Retinal pigment epithelial cell (primary cell): ENCODE measurements around the gene GUCY1A2.

Experiments
- DNase-seq: peaks from one replicate; pipeline ENCODE4 v3.0.0-alpha.2; 2010; ENCODE audit warnings: low read depth
- H3K4me3 ChIP-seq: 2 replicates; pipeline ENCODE4 v1.5.1; 2011; ENCODE audit warnings: mild to moderate bottlenecking, low read length, control low read depth, moderate library complexity
- CTCF ChIP-seq: conservative IDR thresholded peaks from 2 replicates; pipeline ENCODE4 v1.5.1; 2011; ENCODE audit warnings: low read depth, low read length, control low read depth, inconsistent platforms

The GUCY1A2 gene

GRCh38 chr11:106852779-106853178 is 165.5 kb downstream of the GUCY1A2 start:
- no peak for TF ChIP-seq CTCF
- no peak for DNase-seq

GRCh38 chr11:106848526-106848925 is 169.8 kb downstream of the GUCY1A2 start:
- H3K4me3 ChIP-seq, result no peak overlapping the region
- no peak for TF ChIP-seq CTCF
- no peak for DNase-seq

More at GRCh38 chr11:106852779-106853178, 165.5 kb downstream of the GUCY1A2 start:
- H3K4me3 ChIP-seq, result no peak overlapping the region

- H3K4me3 ChIP-seq, result no peak overlapping the region
- no peak for TF ChIP-seq CTCF
- no peak for DNase-seq
These were observed 176.1 kb downstream of the GUCY1A2 start for GRCh38 chr11:106842134-106842533.

GRCh38 chr11:106840947-106841346 is 177.3 kb downstream of the GUCY1A2 start:
- DNase-seq, result no peak
- no peak for TF ChIP-seq CTCF
- H3K4me3 ChIP-seq, result no peak overlapping the region

GRCh38 chr11:106840146-106840545 is 178.1 kb downstream of the GUCY1A2 start:
- no peak overlapping the region for H3K4me3 ChIP-seq
- TF ChIP-seq CTCF, result no peak
- DNase-seq, result no peak

GRCh38 chr11:106834567-106834966 is 183.7 kb downstream of the GUCY1A2 start:
- no peak for DNase-seq
- no peak overlapping the region for H3K4me3 ChIP-seq
- no peak for TF ChIP-seq CTCF

GRCh38 chr11:106828976-106829375 is 189.3 kb downstream of the GUCY1A2 start:
- DNase-seq, result peak; percentile 80
- no peak for TF ChIP-seq CTCF
- no peak overlapping the region for H3K4me3 ChIP-seq
